ENCODE results near the gene PIAS1. TPM values are rescaled to one million over a fixed set of nuclear protein-coding genes. Genes with fewer than 3 reads are reported as not detected.

Gene PIAS1
- polyA plus RNA-seq, 2 donors = 10.6 to 13.9 TPM

DNA sequence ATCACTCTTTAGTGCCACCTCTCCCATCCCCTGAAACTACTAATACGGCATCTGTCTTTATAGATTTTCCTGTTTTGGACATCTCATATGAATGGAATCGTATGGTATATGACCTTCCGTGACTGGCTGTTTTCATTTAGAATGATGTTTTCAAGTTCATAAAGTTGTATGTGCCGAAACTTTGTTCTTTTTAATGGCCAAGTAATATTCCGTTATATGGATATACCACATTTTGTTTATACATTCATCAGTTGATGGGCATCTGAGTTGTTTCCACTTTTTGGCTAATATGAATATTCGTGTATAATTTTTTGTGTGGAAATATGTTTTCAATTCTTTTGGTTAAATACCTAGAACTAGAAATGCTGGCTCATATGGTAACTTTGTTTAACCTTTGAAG, 49.5 kb downstream of the PIAS1 start:
- Histone ChIP-seq H3K27me3 (ENCODE audit: control insufficient read depth in 1 of 2, insufficient read depth in 2 of 2, low read length in 2 of 2) (no peaks in the 10 kb centered on the region), H3K9me3 (ENCODE audit: control insufficient read depth in 2 of 2, insufficient read depth in 1 of 2, low read depth in 1 of 2, low read length in 1 of 2) (no peaks in the 10 kb centered on the region), H3K36me3 (ENCODE audit: control insufficient read depth in 2 of 2, insufficient read depth in 2 of 2, low read length in 1 of 2) (peaks cover 0 to 3% of the 10 kb centered on the region in 2 donors), H3K27ac (ENCODE audit: low read depth in 2 of 2, low read length in 1 of 2) (no peak overlapping the region), H3K4me3 (ENCODE audit: low read depth in 1 of 2, low read length in 2 of 2) (no peak overlapping the region), H3K4me1 (ENCODE audit: control insufficient read depth in 2 of 2, insufficient read depth in 2 of 2, low read length in 1 of 2) (no peaks in the 10 kb centered on the region)
- WGBS, 2 donors = 97 to 98% methylated on average over 6 of the region's 6 CpGs

GRCh38 chr15:68106656-68107055, 52.5 kb downstream of the PIAS1 start:
- H3K4me3 ChIP-seq (ENCODE audit: low read depth in 1 of 2, low read length in 2 of 2) = no peak overlapping the region
- no peaks in the 10 kb centered on the region for H3K9me3 ChIP-seq (ENCODE audit: control insufficient read depth in 2 of 2, insufficient read depth in 1 of 2, low read depth in 1 of 2, low read length in 1 of 2)
- WGBS, 2 donors = 69 to 71% methylated on average over 4 of the region's 4 CpGs
- H3K27ac ChIP-seq (ENCODE audit: low read depth in 2 of 2, low read length in 1 of 2) = no peak overlapping the region
- H3K4me1 ChIP-seq (ENCODE audit: control insufficient read depth in 2 of 2, insufficient read depth in 2 of 2, low read length in 1 of 2) = no peaks in the 10 kb centered on the region
- no peaks in the 10 kb centered on the region for H3K27me3 ChIP-seq (ENCODE audit: control insufficient read depth in 1 of 2, insufficient read depth in 2 of 2, low read length in 2 of 2)
- H3K36me3 ChIP-seq (ENCODE audit: control insufficient read depth in 2 of 2, insufficient read depth in 2 of 2, low read length in 1 of 2) = peaks cover 0 to 3% of the 10 kb centered on the region in 2 donors

- H3K27ac ChIP-seq (ENCODE audit: low read depth in 2 of 2, low read length in 1 of 2) = no peak overlapping the region
- no peaks in the 10 kb centered on the region for H3K27me3 ChIP-seq (ENCODE audit: control insufficient read depth in 1 of 2, insufficient read depth in 2 of 2, low read length in 2 of 2)
- H3K4me3 ChIP-seq (ENCODE audit: low read depth in 1 of 2, low read length in 2 of 2) = no peak overlapping the region
- no peaks in the 10 kb centered on the region for H3K4me1 ChIP-seq (ENCODE audit: control insufficient read depth in 2 of 2, insufficient read depth in 2 of 2, low read length in 1 of 2)
- H3K9me3 ChIP-seq (ENCODE audit: control insufficient read depth in 2 of 2, insufficient read depth in 1 of 2, low read depth in 1 of 2, low read length in 1 of 2) = no peaks in the 10 kb centered on the region
- H3K36me3 ChIP-seq (ENCODE audit: control insufficient read depth in 2 of 2, insufficient read depth in 2 of 2, low read length in 1 of 2) = peaks cover 0 to 3% of the 10 kb centered on the region in 2 donors
Measured at GRCh38 chr15:68107142-68107541, 53.0 kb downstream of the PIAS1 start.

DNA sequence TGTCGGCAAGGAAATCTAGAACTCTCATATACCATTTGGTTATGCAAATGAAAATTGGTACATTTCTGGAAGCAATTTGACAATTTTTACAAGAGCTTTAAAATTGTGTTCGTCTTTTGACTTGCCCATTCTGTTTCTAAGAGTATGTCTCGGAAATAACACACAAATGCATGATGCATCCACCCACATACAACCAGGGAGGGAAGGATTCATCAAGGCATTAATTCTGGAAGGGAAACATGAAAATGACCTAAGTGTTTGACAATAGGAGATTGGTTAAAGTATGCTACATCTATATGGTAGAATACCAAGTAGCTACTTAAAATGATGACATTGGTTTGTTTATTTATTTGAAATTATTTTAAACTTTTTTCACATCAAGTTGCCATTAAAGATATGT, 58.6 kb downstream of the PIAS1 start:
- Histone ChIP-seq H3K27ac (ENCODE audit: low read depth in 2 of 2, low read length in 1 of 2) (no peak overlapping the region), H3K9me3 (ENCODE audit: control insufficient read depth in 2 of 2, insufficient read depth in 1 of 2, low read depth in 1 of 2, low read length in 1 of 2) (no peaks in the 10 kb centered on the region), H3K4me1 (ENCODE audit: control insufficient read depth in 2 of 2, insufficient read depth in 2 of 2, low read length in 1 of 2) (no peaks in the 10 kb centered on the region), H3K4me3 (ENCODE audit: low read depth in 1 of 2, low read length in 2 of 2) (no peak overlapping the region), H3K36me3 (ENCODE audit: control insufficient read depth in 2 of 2, insufficient read depth in 2 of 2, low read length in 1 of 2) (no peaks in the 10 kb centered on the region), H3K27me3 (ENCODE audit: control insufficient read depth in 1 of 2, insufficient read depth in 2 of 2, low read length in 2 of 2) (no peaks in the 10 kb centered on the region)
- 61 to 62% methylated on average over 3 of the region's 3 CpGs for WGBS, 2 donors

DNA sequence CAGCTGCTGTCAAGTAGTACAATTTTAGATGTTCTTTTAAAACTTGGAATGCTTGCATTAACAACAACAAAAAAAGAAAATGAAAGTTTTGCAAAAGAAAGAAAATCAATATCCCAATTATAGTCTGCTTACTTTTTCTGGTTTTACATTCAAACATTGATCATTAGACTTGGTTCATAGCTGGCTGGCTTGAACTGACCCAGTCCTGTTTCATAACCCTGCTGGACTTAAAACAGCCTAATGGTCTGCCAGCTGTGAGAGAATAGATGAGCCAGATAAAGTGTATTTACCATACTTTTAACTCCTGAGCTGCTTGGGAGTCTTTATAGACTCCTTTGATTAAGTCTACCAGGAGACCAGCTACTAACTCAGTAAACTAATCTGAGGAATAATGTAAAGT, 59.2 kb downstream of the PIAS1 start:
- H3K27ac ChIP-seq (ENCODE audit: low read depth in 2 of 2, low read length in 1 of 2) = no peak overlapping the region
- no peaks in the 10 kb centered on the region for H3K4me1 ChIP-seq (ENCODE audit: control insufficient read depth in 2 of 2, insufficient read depth in 2 of 2, low read length in 1 of 2)
- no peaks in the 10 kb centered on the region for H3K27me3 ChIP-seq (ENCODE audit: control insufficient read depth in 1 of 2, insufficient read depth in 2 of 2, low read length in 2 of 2)
- H3K36me3 ChIP-seq (ENCODE audit: control insufficient read depth in 2 of 2, insufficient read depth in 2 of 2, low read length in 1 of 2) = no peaks in the 10 kb centered on the region
- H3K9me3 ChIP-seq (ENCODE audit: control insufficient read depth in 2 of 2, insufficient read depth in 1 of 2, low read depth in 1 of 2, low read length in 1 of 2) = no peaks in the 10 kb centered on the region
- no peak overlapping the region for H3K4me3 ChIP-seq (ENCODE audit: low read depth in 1 of 2, low read length in 2 of 2)

GRCh38 chr15:68113751-68114150, 59.6 kb downstream of the PIAS1 start:
- WGBS, 2 donors = 8% methylated on average over 1 of the region's 1 CpG

DNA sequence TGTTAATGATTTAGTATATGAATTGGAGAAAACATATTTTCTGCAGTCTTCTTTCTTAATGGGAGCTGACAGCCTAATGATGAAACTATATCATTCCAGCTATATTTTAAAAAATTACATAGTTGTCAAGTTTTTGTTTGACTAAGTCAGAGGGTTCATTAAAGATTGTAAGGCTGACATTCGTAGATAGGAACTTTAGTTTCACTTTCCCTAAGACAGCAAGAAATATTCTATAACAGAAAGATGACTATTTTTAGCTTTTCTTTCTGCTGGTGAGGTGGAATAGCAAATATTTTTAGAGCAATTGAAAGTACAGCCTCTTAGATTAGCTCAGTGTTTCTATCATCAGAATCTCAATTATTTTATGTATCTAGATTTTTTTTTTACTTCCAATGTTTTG, 60.2 kb downstream of the PIAS1 start:
- H3K36me3 ChIP-seq (ENCODE audit: control insufficient read depth in 2 of 2, insufficient read depth in 2 of 2, low read length in 1 of 2) = no peaks in the 10 kb centered on the region
- H3K9me3 ChIP-seq (ENCODE audit: control insufficient read depth in 2 of 2, insufficient read depth in 1 of 2, low read depth in 1 of 2, low read length in 1 of 2) = no peaks in the 10 kb centered on the region
- H3K27ac ChIP-seq (ENCODE audit: low read depth in 2 of 2, low read length in 1 of 2) = no peak overlapping the region
- H3K4me3 ChIP-seq (ENCODE audit: low read depth in 1 of 2, low read length in 2 of 2) = peak overlapping the region in 1 of 2 donors; percentile 7
- WGBS, 2 donors = 0 to 2% methylated on average over 1 of the region's 1 CpG
- no peaks in the 10 kb centered on the region for H3K4me1 ChIP-seq (ENCODE audit: control insufficient read depth in 2 of 2, insufficient read depth in 2 of 2, low read length in 1 of 2)
- no peaks in the 10 kb centered on the region for H3K27me3 ChIP-seq (ENCODE audit: control insufficient read depth in 1 of 2, insufficient read depth in 2 of 2, low read length in 2 of 2)

More at GRCh38 chr15:68113751-68114150, 59.6 kb downstream of the PIAS1 start:
- H3K27me3 ChIP-seq (ENCODE audit: control insufficient read depth in 1 of 2, insufficient read depth in 2 of 2, low read length in 2 of 2) = no peaks in the 10 kb centered on the region
- H3K4me1 ChIP-seq (ENCODE audit: control insufficient read depth in 2 of 2, insufficient read depth in 2 of 2, low read length in 1 of 2) = no peaks in the 10 kb centered on the region
- H3K9me3 ChIP-seq (ENCODE audit: control insufficient read depth in 2 of 2, insufficient read depth in 1 of 2, low read depth in 1 of 2, low read length in 1 of 2) = no peaks in the 10 kb centered on the region
- no peaks in the 10 kb centered on the region for H3K36me3 ChIP-seq (ENCODE audit: control insufficient read depth in 2 of 2, insufficient read depth in 2 of 2, low read length in 1 of 2)
- H3K27ac ChIP-seq (ENCODE audit: low read depth in 2 of 2, low read length in 1 of 2) = no peak overlapping the region
- H3K4me3 ChIP-seq (ENCODE audit: low read depth in 1 of 2, low read length in 2 of 2) = no peak overlapping the region

GRCh38 chr15:68114840-68115239, 60.7 kb downstream of the PIAS1 start:
- no peak overlapping the region for H3K27ac ChIP-seq (ENCODE audit: low read depth in 2 of 2, low read length in 1 of 2)
- WGBS, 2 donors = 30 to 34% methylated on average over 2 of the region's 2 CpGs
- no peaks in the 10 kb centered on the region for H3K9me3 ChIP-seq (ENCODE audit: control insufficient read depth in 2 of 2, insufficient read depth in 1 of 2, low read depth in 1 of 2, low read length in 1 of 2)
- H3K27me3 ChIP-seq (ENCODE audit: control insufficient read depth in 1 of 2, insufficient read depth in 2 of 2, low read length in 2 of 2) = no peaks in the 10 kb centered on the region
- no peaks in the 10 kb centered on the region for H3K4me1 ChIP-seq (ENCODE audit: control insufficient read depth in 2 of 2, insufficient read depth in 2 of 2, low read length in 1 of 2)
- no peak overlapping the region for H3K4me3 ChIP-seq (ENCODE audit: low read depth in 1 of 2, low read length in 2 of 2)
- no peaks in the 10 kb centered on the region for H3K36me3 ChIP-seq (ENCODE audit: control insufficient read depth in 2 of 2, insufficient read depth in 2 of 2, low read length in 1 of 2)

- Histone ChIP-seq H3K9me3 (ENCODE audit: control insufficient read depth in 2 of 2, insufficient read depth in 1 of 2, low read depth in 1 of 2, low read length in 1 of 2) (no peaks in the 10 kb centered on the region), H3K4me1 (ENCODE audit: control insufficient read depth in 2 of 2, insufficient read depth in 2 of 2, low read length in 1 of 2) (no peaks in the 10 kb centered on the region), H3K27me3 (ENCODE audit: control insufficient read depth in 1 of 2, insufficient read depth in 2 of 2, low read length in 2 of 2) (no peaks in the 10 kb centered on the region), H3K36me3 (ENCODE audit: control insufficient read depth in 2 of 2, insufficient read depth in 2 of 2, low read length in 1 of 2) (no peaks in the 10 kb centered on the region), H3K27ac (ENCODE audit: low read depth in 2 of 2, low read length in 1 of 2) (no peak overlapping the region), H3K4me3 (ENCODE audit: low read depth in 1 of 2, low read length in 2 of 2) (no peak overlapping the region)
- 73 to 96% methylated on average over 2 of the region's 2 CpGs for WGBS, 2 donors
Measured at GRCh38 chr15:68124700-68125099, 70.6 kb downstream of the PIAS1 start.

- no peaks in the 10 kb centered on the region for H3K4me1 ChIP-seq (ENCODE audit: control insufficient read depth in 2 of 2, insufficient read depth in 2 of 2, low read length in 1 of 2)
- no peaks in the 10 kb centered on the region for H3K27me3 ChIP-seq (ENCODE audit: control insufficient read depth in 1 of 2, insufficient read depth in 2 of 2, low read length in 2 of 2)
- no peaks in the 10 kb centered on the region for H3K36me3 ChIP-seq (ENCODE audit: control insufficient read depth in 2 of 2, insufficient read depth in 2 of 2, low read length in 1 of 2)
- H3K27ac ChIP-seq (ENCODE audit: low read depth in 2 of 2, low read length in 1 of 2) = no peak overlapping the region
- 38 to 58% methylated on average over 8 of the region's 8 CpGs for WGBS, 2 donors
- H3K4me3 ChIP-seq (ENCODE audit: low read depth in 1 of 2, low read length in 2 of 2) = no peak overlapping the region
- H3K9me3 ChIP-seq (ENCODE audit: control insufficient read depth in 2 of 2, insufficient read depth in 1 of 2, low read depth in 1 of 2, low read length in 1 of 2) = no peaks in the 10 kb centered on the region
Measured at GRCh38 chr15:68126396-68126795, 72.3 kb downstream of the PIAS1 start.

All from esophagus (tissue), 2 donors.